Measurements from ENCODE around the gene SORCS2.

DNA sequence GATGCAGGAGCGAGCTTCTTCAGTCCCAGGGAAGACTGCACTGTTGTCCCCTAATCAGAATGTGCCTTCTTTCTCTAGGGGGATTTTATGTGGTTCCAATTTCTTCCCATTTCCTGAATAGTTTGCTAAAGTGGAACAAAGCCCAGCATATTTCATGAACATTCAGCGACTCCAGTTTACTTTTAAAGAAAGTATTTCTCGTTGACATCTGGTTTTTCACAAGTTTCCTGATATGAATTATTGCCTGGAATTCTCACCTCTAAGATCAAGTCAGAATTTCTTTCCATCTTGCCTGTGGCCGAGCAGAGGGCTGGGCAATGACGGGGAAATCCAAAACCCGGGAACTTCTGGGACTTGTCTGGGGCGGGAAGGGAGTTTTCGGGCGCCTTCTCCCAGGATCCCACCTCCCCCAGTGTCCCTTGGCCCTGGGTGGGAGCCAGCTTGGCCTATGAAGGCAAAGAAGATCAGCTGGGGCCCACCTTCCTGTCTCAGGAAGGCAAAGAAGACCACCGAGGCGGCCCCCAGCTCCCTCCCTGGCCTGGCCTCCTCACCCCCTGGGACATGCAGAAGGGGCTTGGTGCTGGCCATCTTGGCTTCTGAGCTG lies 15.4 kb downstream of the SORCS2 start:
- TF ChIP-seq POLR2A (IDR thresholded peaks at IDR 0.05; ENCODE audit: low read length) = no peak
- no peak for TF ChIP-seq GATA1 (IDR thresholded peaks at IDR 0.05; ENCODE audit: low read depth, low read length)
